Neuron (in vitro differentiated cells): ENCODE results near the gene RPL12.

ENCODE experiments used
- H2AFZ ChIP-seq: one replicate; pipeline ENCODE4 v1.6.1; 2013; ENCODE audit warnings: low read depth, mild to moderate bottlenecking, inconsistent platforms, low read length, moderate library complexity
- H3K27me3 ChIP-seq: one replicate; pipeline ENCODE4 v1.6.1; 2013; ENCODE audit warnings: low read length; ENCODE audit not compliant: insufficient read depth
- H3K36me3 ChIP-seq: one replicate; pipeline ENCODE4 v1.6.1; 2013; ENCODE audit warnings: low read length; ENCODE audit not compliant: insufficient read depth
- H3K4me1 ChIP-seq: one replicate; pipeline ENCODE4 v1.6.1; 2013; ENCODE audit warnings: low read length; ENCODE audit not compliant: insufficient read depth
- H3K4me3 ChIP-seq: 2 replicates; pipeline ENCODE4 v1.5.1; 2013; ENCODE audit warnings: mild to moderate bottlenecking, low read length, moderate library complexity
- H3K9me3 ChIP-seq: one replicate; pipeline ENCODE4 v1.6.1; 2013; ENCODE audit warnings: low read length

RPL12 gene

DNA sequence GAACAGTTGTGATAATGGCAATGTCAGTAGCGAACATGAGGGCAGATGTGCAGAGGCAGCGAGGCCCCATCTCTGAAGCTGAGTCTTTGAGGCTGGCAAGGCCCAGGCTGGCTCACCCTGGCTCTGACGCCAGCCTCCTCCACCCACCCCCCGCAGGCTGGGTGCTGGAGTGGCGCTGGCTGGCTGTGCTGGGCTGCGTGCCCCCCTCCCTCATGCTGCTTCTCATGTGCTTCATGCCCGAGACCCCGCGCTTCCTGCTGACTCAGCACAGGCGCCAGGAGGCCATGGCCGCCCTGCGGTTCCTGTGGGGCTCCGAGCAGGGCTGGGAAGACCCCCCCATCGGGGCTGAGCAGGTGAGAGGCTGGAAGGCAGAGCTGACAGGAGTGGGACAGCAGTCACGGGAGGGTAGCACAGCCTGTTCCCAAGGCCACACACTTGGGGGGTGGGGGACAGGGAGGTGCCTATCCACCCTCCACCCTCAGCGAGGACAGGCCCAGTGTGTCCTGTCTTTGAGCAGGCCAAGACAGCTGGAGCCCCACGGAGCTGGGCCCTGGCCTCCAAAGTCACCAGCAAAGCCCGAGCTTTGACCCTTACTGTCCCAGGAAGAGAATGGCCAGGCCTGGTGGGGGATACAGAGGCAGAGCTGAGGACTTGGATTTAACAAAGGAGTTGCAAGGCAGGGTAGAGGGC is 48.7 kb downstream of the RPL12 start:
- Histone ChIP-seq H2AFZ (no peak overlapping the region), H3K9me3 (no peaks in the 10 kb centered on the region), H3K4me3 (no peak overlapping the region), H3K36me3 (peaks cover 57% of the 10 kb centered on the region), H3K27me3 (no peaks in the 10 kb centered on the region), H3K4me1 (peaks cover 14% of the 10 kb centered on the region)

GRCh38 chr9:127399736-127400269 is 51.4 kb downstream of the RPL12 start:
- H3K4me3 ChIP-seq = no peak overlapping the region

DNA sequence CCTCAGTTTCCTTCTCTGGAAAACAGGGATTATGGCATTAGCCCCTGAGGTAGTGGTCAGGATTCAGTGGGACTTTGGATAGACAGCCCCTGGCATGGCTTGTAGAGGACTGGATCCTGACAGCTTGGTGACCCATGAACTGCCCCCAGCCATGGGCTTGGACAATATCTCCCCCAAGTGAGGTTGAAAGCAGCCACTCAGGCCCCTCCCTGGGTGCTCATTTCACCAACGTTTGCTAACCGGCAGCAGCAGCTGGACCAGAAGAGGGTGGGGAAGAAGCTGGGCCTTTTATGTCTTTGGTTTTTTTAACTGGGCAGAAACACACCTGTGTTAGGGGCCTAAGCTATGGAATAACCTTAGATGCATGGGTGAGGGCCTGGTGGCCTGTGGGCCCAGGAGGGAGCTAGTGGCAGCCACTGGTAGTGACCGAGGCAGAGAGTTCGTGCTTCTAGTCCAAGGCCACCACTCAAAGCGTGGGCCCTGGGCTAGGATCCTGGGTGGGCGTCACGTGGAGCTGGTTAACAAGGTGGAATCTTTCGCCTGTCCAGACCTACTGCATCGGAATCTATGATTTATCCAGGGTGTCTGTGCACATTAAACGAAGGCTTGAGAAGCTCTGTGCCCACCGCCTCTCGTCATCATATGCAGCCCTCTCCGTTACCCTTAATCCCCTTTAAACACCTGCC is 52.3 kb downstream of the RPL12 start:
- H2AFZ ChIP-seq = no peak overlapping the region
- peaks cover 20% of the 10 kb centered on the region for H3K4me1 ChIP-seq
- peak overlapping the region; percentile 68 for H3K4me3 ChIP-seq
- H3K9me3 ChIP-seq = no peaks in the 10 kb centered on the region
- no peaks in the 10 kb centered on the region for H3K27me3 ChIP-seq
- peaks cover 35% of the 10 kb centered on the region for H3K36me3 ChIP-seq

More at GRCh38 chr9:127399736-127400269, 51.4 kb downstream of the RPL12 start:
- H3K4me1 ChIP-seq = peaks cover 20% of the 10 kb centered on the region
- H3K9me3 ChIP-seq = no peaks in the 10 kb centered on the region
- H2AFZ ChIP-seq = no peak overlapping the region
- H3K27me3 ChIP-seq = no peaks in the 10 kb centered on the region
- peaks cover 44% of the 10 kb centered on the region for H3K36me3 ChIP-seq

DNA sequence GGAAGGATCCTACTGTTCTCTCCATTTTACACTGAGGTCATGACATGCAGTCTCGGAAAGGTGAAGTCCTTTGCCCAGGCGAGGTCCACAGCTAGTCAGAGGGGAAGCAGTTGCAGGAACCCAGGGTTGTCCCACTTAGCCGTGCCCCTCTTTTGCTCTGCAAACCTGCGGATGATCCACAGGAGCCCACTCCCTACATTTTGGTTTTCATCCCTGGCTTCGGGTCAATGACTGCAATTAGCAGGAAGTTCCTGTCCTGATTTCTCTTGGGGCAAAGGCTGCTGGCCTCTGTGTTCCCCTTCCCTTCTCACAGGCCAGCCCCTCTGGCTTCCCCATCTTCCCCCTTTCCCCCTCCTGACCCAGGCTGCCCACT is 52.9 kb downstream of the RPL12 start:
- no peaks in the 10 kb centered on the region for H3K9me3 ChIP-seq
- H3K36me3 ChIP-seq = peaks cover 29% of the 10 kb centered on the region

More for the DNA sequence above, 52.9 kb downstream of the RPL12 start:
- Histone ChIP-seq H3K27me3 (no peaks in the 10 kb centered on the region), H2AFZ (peak overlapping the region; percentile 68), H3K4me3 (peak overlapping the region; percentile 68), H3K4me1 (peaks cover 20% of the 10 kb centered on the region)
